ENCODE measurements around the gene ACKR4. TPM values are rescaled to one million over a fixed set of nuclear protein-coding genes. Genes with fewer than 3 reads are reported as not detected.
"Not testable (repeated sequence)": the region's sequence is repeated elsewhere in the genome, so short reads cannot be mapped to it uniquely, and the experiment has no call there.

The ACKR4 gene
- total RNA-seq, 1 donor from 2014 or later = not detected

DNA sequence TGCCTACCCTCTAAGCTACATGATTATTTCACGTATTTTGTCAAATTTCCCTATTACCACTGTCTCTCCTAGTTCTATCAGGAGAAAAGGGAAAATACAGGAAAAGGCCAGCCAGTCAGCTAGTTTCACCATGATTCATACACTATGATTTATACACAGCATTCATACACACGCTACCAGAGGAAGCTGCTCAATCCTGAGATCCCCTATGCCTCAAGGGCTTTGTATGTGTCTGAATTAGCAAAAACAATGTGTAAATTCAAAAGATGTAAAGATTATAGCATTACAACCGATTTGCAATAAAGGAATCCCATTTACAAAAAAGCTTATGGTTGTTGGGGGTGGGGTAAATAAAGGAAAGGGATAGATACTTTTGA lies 3.1 kb upstream of the ACKR4 start:
- intact Hi-C loops (cut with micrococcal nuclease) = no loop called here

GRCh38 chr3:132594498-132594897 lies 2.6 kb upstream of the ACKR4 start:
- intact Hi-C loops (cut with micrococcal nuclease) = no loop called here

DNA sequence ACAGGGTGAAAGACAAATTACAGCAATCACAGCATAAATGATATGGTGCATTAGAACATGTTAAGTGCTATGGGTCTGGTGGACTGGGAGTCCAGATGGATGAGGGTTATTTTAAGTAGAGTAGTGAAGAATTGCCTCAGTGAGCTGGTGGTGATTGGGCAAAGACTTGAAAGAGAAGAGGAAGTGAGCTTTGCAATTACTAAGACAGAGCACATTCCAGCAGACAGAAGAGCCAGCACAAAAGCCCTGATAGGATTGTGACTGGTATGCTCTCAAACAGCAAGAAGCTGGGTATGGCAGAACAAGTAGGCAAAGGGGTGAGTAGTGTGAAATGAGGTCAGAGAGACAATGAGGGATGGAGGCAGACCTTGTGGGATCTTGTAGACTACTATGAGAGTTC lies 2.1 kb upstream of the ACKR4 start:
- intact Hi-C loops (cut with micrococcal nuclease) = no loop called here

GRCh38 chr3:132596326-132596725 lies 744 bp upstream of the ACKR4 start:
- intact Hi-C loops (cut with micrococcal nuclease) = no loop called here

- intact Hi-C loops (cut with micrococcal nuclease) = no loop called here
Measured at GRCh38 chr3:132597660-132598059, 590 bp downstream of the ACKR4 start.

- intact Hi-C loops (cut with micrococcal nuclease) = no loop called here
Measured at GRCh38 chr3:132598181-132598580, 1.1 kb downstream of the ACKR4 start.

DNA sequence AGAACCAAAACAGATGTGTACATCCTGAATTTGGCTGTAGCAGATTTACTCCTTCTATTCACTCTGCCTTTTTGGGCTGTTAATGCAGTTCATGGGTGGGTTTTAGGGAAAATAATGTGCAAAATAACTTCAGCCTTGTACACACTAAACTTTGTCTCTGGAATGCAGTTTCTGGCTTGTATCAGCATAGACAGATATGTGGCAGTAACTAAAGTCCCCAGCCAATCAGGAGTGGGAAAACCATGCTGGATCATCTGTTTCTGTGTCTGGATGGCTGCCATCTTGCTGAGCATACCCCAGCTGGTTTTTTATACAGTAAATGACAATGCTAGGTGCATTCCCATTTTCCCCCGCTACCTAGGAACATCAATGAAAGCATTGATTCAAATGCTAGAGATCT lies 3.5 kb downstream of the ACKR4 start:
- intact Hi-C loops (cut with micrococcal nuclease) = not testable (repeated sequence)

GRCh38 chr3:132605374-132605792 lies 8.3 kb downstream of the ACKR4 start:
- intact Hi-C loops (cut with micrococcal nuclease) = no loop called here

- intact Hi-C loops (cut with micrococcal nuclease) = no loop called here
Measured at GRCh38 chr3:132606085-132606484, 9.0 kb downstream of the ACKR4 start.

GRCh38 chr3:132606620-132607019 lies 9.6 kb downstream of the ACKR4 start:
- intact Hi-C loops (cut with micrococcal nuclease) = not testable (repeated sequence)

DNA sequence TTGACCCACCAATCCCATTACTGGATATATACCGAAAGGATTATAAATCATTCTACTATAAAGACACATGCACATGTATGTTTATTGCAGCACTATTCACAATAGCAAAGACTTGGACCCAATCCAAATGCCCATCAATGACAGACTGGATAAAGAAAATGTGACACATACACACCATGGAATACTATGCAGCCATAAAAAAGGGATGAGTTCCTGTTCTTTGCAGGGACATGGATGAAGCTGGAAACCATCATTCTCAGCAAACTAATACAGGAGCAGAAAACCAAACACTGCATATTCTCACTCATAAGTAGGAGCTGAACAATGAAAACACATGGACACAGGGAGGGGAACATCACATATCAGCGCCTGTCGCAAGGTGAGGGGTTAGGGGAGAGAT lies 18.2 kb downstream of the ACKR4 start:
- intact Hi-C loops (cut with micrococcal nuclease) = not testable (repeated sequence)

DNA sequence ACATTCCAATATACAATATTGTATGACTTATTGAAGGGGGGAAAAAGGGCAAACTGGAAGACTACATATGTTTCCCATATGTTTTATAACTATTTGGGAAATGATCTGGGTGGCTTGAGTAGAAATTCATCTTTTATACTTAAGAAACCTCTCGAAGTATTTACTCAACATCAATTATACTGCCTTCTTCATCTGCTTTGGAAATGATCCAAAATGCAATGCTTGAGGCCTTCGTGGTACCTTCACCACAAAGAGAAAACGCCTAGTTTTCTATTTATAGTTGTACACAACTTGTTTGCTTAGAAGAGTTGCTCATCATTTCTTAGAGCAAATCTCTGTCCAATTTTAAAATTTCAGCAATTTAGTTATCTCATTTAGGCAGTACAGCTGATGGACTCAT lies 18.8 kb downstream of the ACKR4 start:
- intact Hi-C loops (cut with micrococcal nuclease) = no loop called here

GRCh38 chr3:132616780-132617179 lies 19.7 kb downstream of the ACKR4 start:
- intact Hi-C loops (cut with micrococcal nuclease) = no loop called here

DNA sequence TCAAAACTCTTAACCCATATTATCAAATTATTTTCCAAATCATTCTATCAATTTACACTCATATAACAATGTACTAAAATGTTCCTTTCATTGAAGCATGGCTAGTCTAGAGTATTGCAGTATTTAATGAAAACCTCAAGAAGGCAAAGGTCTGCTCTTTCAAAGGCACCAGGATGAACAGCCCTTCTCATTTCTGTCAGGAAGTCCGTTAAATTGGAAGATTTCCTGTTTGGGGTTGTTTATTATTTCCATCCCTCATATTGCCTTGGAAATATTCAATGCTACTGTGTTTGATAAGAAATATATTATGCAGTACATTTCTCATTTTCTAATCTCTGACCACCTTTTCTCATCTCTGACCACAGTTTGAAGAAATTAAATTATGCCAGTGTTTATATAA lies 25.1 kb downstream of the ACKR4 start:
- intact Hi-C loops (cut with micrococcal nuclease) = no loop called here

- intact Hi-C loops (cut with micrococcal nuclease) = no loop called here
Measured at GRCh38 chr3:132622761-132623160, 25.7 kb downstream of the ACKR4 start.

- intact Hi-C loops (cut with micrococcal nuclease) = no loop called here
Measured at GRCh38 chr3:132623646-132624045, 26.6 kb downstream of the ACKR4 start.

- intact Hi-C loops (cut with micrococcal nuclease) = no loop called here
Measured at GRCh38 chr3:132624790-132625189, 27.7 kb downstream of the ACKR4 start.

GRCh38 chr3:132625613-132626012 lies 28.5 kb downstream of the ACKR4 start:
- intact Hi-C loops (cut with micrococcal nuclease) = no loop called here

GRCh38 chr3:132626955-132627354 lies 29.9 kb downstream of the ACKR4 start:
- intact Hi-C loops (cut with micrococcal nuclease) = no loop called here

DNA sequence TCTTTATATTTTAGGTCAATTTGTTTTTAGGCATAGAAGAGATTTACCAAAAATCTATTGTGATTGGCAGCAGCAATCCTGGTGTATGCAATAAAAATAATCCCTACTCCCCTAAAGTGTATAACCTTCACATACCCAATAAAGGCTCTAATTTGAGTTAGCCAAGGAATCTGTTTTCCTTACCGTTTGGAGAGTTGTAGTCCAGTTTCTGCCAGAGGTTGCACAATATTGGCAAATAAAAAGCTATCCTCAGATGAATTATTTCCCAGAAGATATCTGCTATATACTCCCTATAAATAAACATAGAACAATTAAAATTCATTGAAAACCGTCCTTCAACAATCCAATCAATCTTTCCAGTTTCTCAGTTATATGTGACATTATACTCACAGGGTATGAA lies 31.1 kb downstream of the ACKR4 start:
- intact Hi-C loops (cut with micrococcal nuclease) = no loop called here

GRCh38 chr3:132629928-132630327 lies 32.9 kb downstream of the ACKR4 start:
- intact Hi-C loops (cut with micrococcal nuclease) = no loop called here

- intact Hi-C loops (cut with micrococcal nuclease) = no loop called here
Measured at GRCh38 chr3:132630612-132631011, 33.5 kb downstream of the ACKR4 start.

DNA sequence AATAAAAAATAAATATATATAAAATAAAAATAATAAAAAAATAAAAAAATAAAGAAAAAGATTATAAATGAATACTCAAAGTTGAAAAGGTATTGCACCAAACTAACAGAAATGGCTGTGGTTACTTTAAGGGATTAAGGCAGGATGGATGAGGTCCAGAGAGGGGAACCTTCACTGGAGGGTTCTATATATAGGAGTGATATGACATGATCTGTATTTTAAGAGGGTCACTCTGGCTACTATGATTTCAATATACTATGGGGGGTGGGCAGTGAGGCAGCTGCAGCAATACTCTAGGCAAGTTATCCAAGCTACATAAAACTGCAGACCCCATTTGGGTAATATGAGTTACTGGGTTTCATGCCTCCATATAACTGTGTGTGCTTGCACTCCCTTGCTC lies 38.0 kb downstream of the ACKR4 start:
- intact Hi-C loops (cut with micrococcal nuclease) = no loop called here

DNA sequence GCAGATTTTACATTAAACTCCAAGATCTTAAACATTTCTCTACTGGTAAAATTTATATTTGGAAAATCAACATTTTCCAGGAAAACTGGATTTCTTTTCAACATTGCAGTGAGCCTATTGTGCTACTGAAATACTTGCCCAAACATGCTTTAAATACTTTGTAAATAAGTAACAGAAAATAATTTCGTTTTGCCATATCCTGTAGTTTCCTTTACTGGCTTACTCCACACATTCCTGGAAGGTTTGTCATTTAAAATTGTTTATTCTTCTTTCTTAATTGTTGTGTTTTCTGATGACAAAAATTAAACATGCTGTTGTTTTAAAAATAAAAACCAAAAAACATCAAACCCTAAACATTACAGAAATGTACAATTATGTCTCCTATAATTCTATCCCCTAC lies 40.5 kb downstream of the ACKR4 start:
- intact Hi-C loops (cut with micrococcal nuclease) = no loop called here

Measured in T-helper 2 cell treated with Interferon-gamma antibody and Interleukin-4, amounts not matched to agents 100 ng/mL and 5 ng/mL, for 36 hours (primary cell).